Ecto neural progenitor cell (in vitro differentiated cells): Measurements from ENCODE around the gene UGT1A9.

ENCODE experiments used
- DNase-seq: peaks from one replicate; pipeline ENCODE4 v3.0.0-alpha.2; 2018; ENCODE audit warnings: low spot score

Gene UGT1A9

GRCh38 chr2:233758849-233759248 is 87.2 kb downstream of the UGT1A9 start:
- no peak for DNase-seq

- DNase-seq: no peak
These were observed 88.3 kb downstream of the UGT1A9 start, which contains the start of gene UGT1A1 for GRCh38 chr2:233760043-233760442. Gene UGT1A1, plus strand, starts transcription at chr2:233760270. Its CDS starts 18 bp downstream, at chr2:233760288.

- DNase-seq: no peak
These were observed 89.5 kb downstream of the UGT1A9 start for GRCh38 chr2:233761040-233761769.

- DNase-seq: no peak
These were observed 92.6 kb downstream of the UGT1A9 start for GRCh38 chr2:233764264-233764663.

- no peak for DNase-seq
These were observed 93.1 kb downstream of the UGT1A9 start for GRCh38 chr2:233764761-233765160.

- DNase-seq: no peak
These were observed 94.7 kb downstream of the UGT1A9 start for GRCh38 chr2:233766416-233766815.

- no peak for DNase-seq
These were observed 96.4 kb downstream of the UGT1A9 start for GRCh38 chr2:233768076-233768475.

- DNase-seq: no peak
These were observed 97.6 kb downstream of the UGT1A9 start for GRCh38 chr2:233769260-233769659.

- DNase-seq: no peak
These were observed 100.5 kb downstream of the UGT1A9 start for GRCh38 chr2:233772153-233772552.

GRCh38 chr2:233772583-233772982 is 100.9 kb downstream of the UGT1A9 start:
- no peak for DNase-seq

GRCh38 chr2:233773854-233774253 is 102.2 kb downstream of the UGT1A9 start:
- DNase-seq: no peak

- no peak for DNase-seq
These were observed 103.7 kb downstream of the UGT1A9 start for GRCh38 chr2:233775414-233775813.

GRCh38 chr2:233778030-233778429 is 106.3 kb downstream of the UGT1A9 start, which contains the start of gene MROH2A:
Gene MROH2A, plus strand, starts transcription at chr2:233778330. Its CDS starts 1,029 bp downstream, at chr2:233779359.
- DNase-seq: no peak

GRCh38 chr2:233779722-233780121 is 108.0 kb downstream of the UGT1A9 start:
- no peak for DNase-seq

- no peak for DNase-seq
These were observed 109.1 kb downstream of the UGT1A9 start for GRCh38 chr2:233780771-233781170.

GRCh38 chr2:233789554-233789953 is 117.9 kb downstream of the UGT1A9 start:
- DNase-seq: peak; percentile 32

GRCh38 chr2:233791151-233791882 is 119.6 kb downstream of the UGT1A9 start:
- peak; percentile 22 for DNase-seq

GRCh38 chr2:233791883-233792329 is 120.2 kb downstream of the UGT1A9 start:
- peak; percentile 22 for DNase-seq

GRCh38 chr2:233792720-233793119 is 121.0 kb downstream of the UGT1A9 start:
- peak; percentile 31 for DNase-seq

- peak; percentile 39 for DNase-seq
These were observed 121.9 kb downstream of the UGT1A9 start for GRCh38 chr2:233793465-233794127.

- DNase-seq: peak; percentile 39
These were observed 122.5 kb downstream of the UGT1A9 start for GRCh38 chr2:233794128-233794658.

- DNase-seq: peak; percentile 39
These were observed 124.1 kb downstream of the UGT1A9 start for GRCh38 chr2:233795735-233796171.
